Ishikawa (cell line): ENCODE measurements around the gene TMEM255B.
A peak's percentile ranks its signal among the peaks of the same experiment; 100 is the strongest.

Experiments used
- CEBPB ChIP-seq: IDR thresholded peaks from 2 replicates; pipeline ENCODE4 v1.6.1; 2012
- CREB1 ChIP-seq: IDR thresholded peaks from 2 replicates; pipeline ENCODE4 v1.6.1; 2012; ENCODE audit warnings: low read depth
- EGR1 ChIP-seq: IDR thresholded peaks from 2 replicates; pipeline ENCODE4 v1.6.1; 2012
- EP300 ChIP-seq: IDR thresholded peaks from 2 replicates; pipeline ENCODE4 v1.6.1; 2012; ENCODE audit warnings: borderline replicate concordance
- FOXM1 ChIP-seq: IDR thresholded peaks from 2 replicates; pipeline ENCODE4 v1.6.1; 2012; ENCODE audit warnings: low read depth, borderline replicate concordance
- MAX ChIP-seq: IDR thresholded peaks from 2 replicates; pipeline ENCODE4 v1.6.1; 2012
- NFIC ChIP-seq: IDR thresholded peaks from 2 replicates; pipeline ENCODE4 v1.6.1; 2012
- RAD21 ChIP-seq: IDR thresholded peaks from 2 replicates; pipeline ENCODE4 v1.6.1; 2012; ENCODE audit warnings: low read depth
- REST ChIP-seq: IDR thresholded peaks from 2 replicates; pipeline ENCODE4 v1.6.1; 2012; ENCODE audit warnings: low read depth, mild to moderate bottlenecking
- TAF1 ChIP-seq: IDR thresholded peaks from 2 replicates; pipeline ENCODE4 v1.6.1; 2012; ENCODE audit warnings: low read depth, mild to moderate bottlenecking
- TCF12 ChIP-seq: IDR thresholded peaks from 2 replicates; pipeline ENCODE4 v1.6.1; 2012; ENCODE audit warnings: low read depth
- TEAD4 ChIP-seq: IDR thresholded peaks from 2 replicates; pipeline ENCODE4 v1.6.1; 2012
- USF1 ChIP-seq: IDR thresholded peaks from 2 replicates; pipeline ENCODE4 v1.6.1; 2012
- YY1 ChIP-seq: IDR thresholded peaks from 2 replicates; pipeline ENCODE4 v1.6.1; 2012; ENCODE audit warnings: low read depth
- ZBTB7A ChIP-seq: IDR thresholded peaks from 2 replicates; pipeline ENCODE4 v1.6.1; 2012; ENCODE audit warnings: low read depth

TMEM255B gene

GRCh38 chr13:113860665-113861432, 101.8 kb downstream of the TMEM255B start:
- TF ChIP-seq ZBTB7A (peak; percentile 63), NFIC (0 out of 2 replicates have a peak, but pooled peaks have one; percentile 25), TEAD4 (peak; percentile 88), CREB1 (no peak), TAF1 (no peak), EGR1 (peak; percentile 60), TCF12 (peak; percentile 69; the same call in 1 of the 2 replicates), RAD21 (no peak), YY1 (no peak), USF1 (no peak), EP300 (peak; percentile 61; the same call in 1 of the 2 replicates), CEBPB (no peak), FOXM1 (no peak), REST (no peak), MAX (peak; percentile 23; the same call in 1 of the 2 replicates)

GRCh38 chr13:113861433-113862030, 102.5 kb downstream of the TMEM255B start:
- TF ChIP-seq NFIC (no peak), TCF12 (no peak), ZBTB7A (no peak), CREB1 (no peak), MAX (no peak), REST (no peak), RAD21 (no peak), TAF1 (no peak), FOXM1 (no peak)

GRCh38 chr13:113862191-113862930, 103.3 kb downstream of the TMEM255B start:
- TF ChIP-seq REST = no peak
- TF ChIP-seq CREB1 = no peak
- TF ChIP-seq YY1 = no peak
- TF ChIP-seq TEAD4 = no peak
- no peak for TF ChIP-seq RAD21
- TF ChIP-seq CEBPB = no peak

- no peak for TF ChIP-seq TEAD4
- TF ChIP-seq EP300 = 0 out of 2 replicates have a peak, but pooled peaks have one; percentile 13
- peak; percentile 41; the same call in 1 of the 2 replicates for TF ChIP-seq MAX
- no peak for TF ChIP-seq NFIC
- peak; percentile 55; the same call in 1 of the 2 replicates for TF ChIP-seq ZBTB7A
- 0 out of 2 replicates have a peak, but pooled peaks have one; percentile 13 for TF ChIP-seq TCF12
- no peak for TF ChIP-seq CEBPB
- peak; percentile 26; the same call in 1 of the 2 replicates for TF ChIP-seq TAF1
Observed at GRCh38 chr13:113862931-113863523, 104.0 kb downstream of the TMEM255B start.
